ENCODE results near the gene RND2.

Gene RND2

GRCh38 chr17:43079641-43080302 lies 54.7 kb downstream of the RND2 start:
- DNase-seq = no peak

Data from NCI-H345 (cell line).